Tibial nerve (tissue), 3 donors: Measurements from ENCODE around the gene AFMID.

Experiments
- CTCF ChIP-seq, 5 experiments: fragments of 200-600 bp in 3 of 5; fragments of 450-650 bp in 2 of 5; sonication (generic) in 3 of 5; IDR thresholded peaks; one replicate each; pipeline ENCODE4 v1.5.1; 2016 to 2019; ENCODE audit warnings: antibody characterized with exemption in 5 of 5, mild to moderate bottlenecking in 3 of 5, moderate library complexity in 2 of 5
- POLR2A ChIP-seq, 2 donors: fragments of 450-650 bp; IDR thresholded peaks; one replicate each; pipeline ENCODE4 v1.6.1; 2017; ENCODE audit warnings: antibody characterized with exemption in 2 of 2, mild to moderate bottlenecking in 2 of 2, moderate library complexity in 2 of 2

DNA sequence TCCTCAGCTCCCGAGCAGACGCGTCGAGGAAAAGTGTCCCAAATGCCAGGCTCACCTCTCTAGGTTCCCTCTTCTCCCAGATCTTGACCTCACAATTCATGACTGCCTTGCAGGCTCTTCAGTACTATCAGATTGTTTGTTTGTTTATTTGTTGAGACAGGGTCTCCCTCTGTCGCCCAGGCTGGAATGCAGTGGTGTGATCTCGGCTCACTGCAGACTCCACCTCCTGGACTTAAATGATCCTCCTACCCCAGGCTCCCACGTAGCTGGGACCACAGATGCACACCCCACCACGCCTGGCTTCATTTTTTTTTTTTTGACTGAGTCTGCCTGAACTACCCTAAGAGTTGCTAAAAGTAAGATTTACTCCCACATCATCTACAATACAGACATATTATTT is 60.1 kb downstream of the AFMID start:
- no peak for TF ChIP-seq POLR2A (IDR thresholded peaks at IDR 0.05)
- TF ChIP-seq CTCF (IDR thresholded peaks at IDR 0.05) = no peak
